Right renal cortex interstitium (tissue), 3 donors: Measurements from ENCODE around the gene ZIC1. TPM values are rescaled to one million over a fixed set of nuclear protein-coding genes. Genes with fewer than 3 reads are reported as not detected.

Experiments
- DNase-seq, 3 donors: peaks; one replicate each; pipeline ENCODE4 v3.0.0-alpha.2; 2013; ENCODE audit warnings: low read depth in 3 of 3, low spot score in 2 of 3
- polyA plus RNA-seq, 3 donors: library from polyadenylated mRNA; unstranded; fragments of 120-200 nt; gene quantifications; one replicate each; pipeline ENCODE4 v1.2.1, GENCODE V29; 2013; ENCODE audit not compliant: insufficient read length in 3 of 3

The ZIC1 gene
- under 1 TPM in 1 of 3 donors, not detected in 2; 0.37 TPM for polyA plus RNA-seq

DNA sequence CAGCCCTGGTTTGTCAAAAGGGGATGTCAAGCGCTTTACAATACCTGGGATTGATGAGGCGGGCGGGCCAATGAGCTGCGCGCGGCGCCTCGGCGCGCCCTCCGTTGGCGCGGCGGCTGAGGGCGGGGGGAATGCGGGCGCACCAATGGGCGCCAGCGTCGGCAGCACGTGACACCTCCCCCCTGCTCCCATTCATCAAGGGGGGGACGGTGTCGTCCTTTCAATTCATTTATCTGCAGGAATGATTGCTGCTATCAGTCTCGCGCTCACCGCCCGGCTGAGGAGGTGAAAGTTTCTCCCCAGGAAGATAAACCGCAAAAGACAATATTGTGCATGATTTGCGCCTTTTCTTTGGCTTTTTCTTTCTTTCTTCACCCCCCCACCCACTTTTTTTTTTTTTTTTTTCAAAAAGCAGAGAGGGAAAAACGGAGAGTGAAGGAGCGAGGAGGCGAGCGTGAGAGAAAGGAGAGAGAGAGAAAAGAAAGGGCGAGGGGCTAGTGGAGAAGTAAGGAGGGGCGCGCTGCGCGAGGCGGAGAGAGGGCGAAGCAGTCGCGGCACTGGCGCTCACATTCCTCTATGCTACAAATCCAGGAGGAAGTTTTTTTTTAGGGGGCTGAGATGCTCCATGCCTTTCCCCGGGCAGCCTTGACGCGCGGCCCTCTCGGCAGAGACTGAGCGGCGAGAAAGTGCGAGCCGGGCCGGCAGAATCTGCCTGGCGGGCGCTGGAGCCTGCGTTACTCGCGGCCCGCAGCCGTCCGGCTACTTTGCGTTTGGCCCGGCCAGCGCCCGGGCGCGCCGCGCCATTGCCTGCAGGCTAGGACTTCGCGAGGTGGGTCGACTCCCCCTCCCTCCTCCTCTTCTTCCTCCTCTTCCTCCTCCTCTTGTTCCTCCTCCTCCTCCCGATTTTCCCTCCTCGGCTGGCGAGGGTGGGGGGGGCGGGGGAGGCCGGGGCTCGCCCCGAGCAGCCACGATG is at the start of gene ZIC1:
Gene ZIC1, plus strand, starts transcription at position 223 of the 973 bp plus-strand sequence. Its CDS starts 748 bp downstream, at position 971.
- no peak for DNase-seq

DNA sequence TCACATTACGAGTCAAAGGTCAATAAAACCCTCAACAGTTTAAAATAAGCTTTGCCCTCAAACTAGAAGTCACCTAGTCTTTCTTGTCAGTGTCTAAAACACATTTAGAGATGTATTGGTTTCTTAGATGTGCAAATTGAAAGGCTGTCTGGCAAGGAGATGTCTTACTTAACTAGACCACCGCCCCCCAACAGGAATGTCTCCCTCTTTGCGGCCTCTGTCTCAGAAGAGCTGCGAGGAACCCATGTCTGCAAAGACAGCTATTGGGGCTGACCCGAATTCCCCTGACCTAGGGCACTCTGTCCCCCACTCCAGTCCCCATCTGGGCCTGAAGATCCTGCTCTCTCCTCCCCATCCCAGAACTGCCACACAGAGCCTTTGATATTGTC is 49.1 kb upstream of the ZIC1 start:
- no peak for DNase-seq

DNA sequence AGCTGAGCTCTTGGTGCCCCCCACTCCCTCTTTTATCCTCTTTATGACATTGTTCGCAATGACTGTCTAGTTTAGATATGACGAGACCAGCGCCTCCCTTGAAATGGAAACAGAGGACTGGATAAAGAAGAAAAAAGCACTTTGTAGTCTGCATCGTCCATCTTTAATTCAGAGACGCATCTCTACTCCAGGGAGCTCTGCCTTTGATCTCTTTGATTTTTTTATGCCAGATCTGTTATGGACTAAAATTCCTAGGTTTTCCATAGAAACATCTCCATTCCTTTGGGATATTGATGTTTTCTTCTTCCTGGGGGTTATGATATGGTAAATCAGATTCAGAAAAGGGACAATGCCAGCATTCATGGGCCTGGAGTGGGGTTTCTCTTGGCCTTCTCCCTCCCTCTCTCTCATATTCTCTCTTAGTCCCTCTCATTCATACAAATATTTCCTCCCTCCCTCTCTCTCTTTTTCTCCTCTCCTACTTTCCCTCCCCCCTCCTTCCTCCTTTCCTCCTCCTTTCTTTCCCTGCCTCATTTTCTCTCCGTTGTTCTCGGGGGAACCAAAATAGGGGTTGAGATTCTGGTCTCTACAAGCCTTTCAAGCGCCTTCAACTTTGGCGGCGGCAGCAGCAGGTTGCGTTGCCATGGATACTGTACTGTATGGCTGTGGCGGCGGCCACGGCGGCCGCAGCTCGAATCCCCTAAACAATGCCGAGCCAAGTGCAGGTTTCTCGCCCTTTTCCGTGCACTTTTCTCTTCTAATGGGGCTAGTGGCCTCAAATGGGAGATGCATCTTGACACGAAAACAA is 48.3 kb upstream of the ZIC1 start:
- no peak for DNase-seq

DNA sequence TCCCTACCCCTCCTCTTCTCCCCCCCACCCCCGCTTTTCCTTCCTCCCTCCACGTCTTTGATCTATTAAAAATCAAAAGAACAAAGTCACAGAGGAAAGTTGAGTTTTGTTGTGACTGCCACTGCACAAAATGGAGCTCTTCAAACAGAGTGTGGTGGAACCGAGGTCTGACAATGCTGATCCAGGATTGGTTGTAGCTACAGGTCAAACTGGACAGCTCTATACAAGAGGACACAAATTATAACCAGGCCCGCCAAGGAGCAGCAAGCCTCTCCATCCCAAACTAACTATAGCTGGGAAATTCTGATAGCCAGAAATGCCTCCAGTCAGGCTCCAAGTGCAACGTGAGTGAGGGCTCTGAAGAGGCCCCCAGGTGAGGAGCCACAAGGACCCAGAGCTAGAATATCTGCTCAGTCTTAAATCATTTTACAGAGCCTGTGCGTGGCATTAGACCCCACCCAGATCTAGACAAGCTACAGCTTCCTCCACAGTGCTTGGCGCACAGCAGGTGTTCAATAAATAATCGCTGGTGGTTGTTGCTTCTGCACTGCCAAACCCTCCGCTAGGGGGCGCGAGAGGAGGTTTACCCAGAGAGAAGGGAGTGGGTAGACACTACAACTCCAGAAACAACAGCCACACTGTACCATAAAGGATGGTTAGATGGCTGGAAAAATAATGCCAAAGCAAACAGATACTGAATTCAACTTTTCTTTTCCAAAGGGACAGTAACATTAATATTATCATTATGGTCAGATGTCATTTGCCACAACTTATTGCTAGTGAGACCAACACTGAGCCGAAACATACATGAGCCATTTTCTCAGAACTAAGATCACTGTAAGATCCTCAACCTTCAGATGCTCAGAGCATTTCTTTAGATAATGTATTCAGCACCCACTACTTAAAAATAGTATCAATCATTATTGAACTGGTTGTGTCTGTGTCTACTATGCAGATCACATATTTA is 47.4 kb upstream of the ZIC1 start:
- no peak for DNase-seq

DNA sequence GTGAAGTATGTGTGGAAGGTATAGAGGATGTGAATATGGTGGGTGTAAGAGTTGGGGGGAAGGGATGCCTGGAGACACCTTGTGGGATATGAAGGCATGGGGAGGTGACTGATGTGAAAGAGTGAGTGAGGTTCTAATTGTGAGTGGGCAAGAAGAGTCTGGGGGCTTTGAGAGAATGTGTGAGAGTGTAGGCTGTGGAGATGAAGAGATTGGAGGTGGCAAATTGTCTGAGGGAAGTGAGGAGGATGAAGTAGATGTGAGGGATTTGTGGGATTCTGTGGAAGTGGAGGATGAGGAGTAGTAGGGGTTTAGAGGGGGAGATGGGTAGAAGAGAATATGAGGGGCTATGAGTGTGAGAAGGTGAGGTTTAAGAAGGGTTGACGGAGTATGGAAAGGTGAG is 44.4 kb upstream of the ZIC1 start:
- no peak for DNase-seq

DNA sequence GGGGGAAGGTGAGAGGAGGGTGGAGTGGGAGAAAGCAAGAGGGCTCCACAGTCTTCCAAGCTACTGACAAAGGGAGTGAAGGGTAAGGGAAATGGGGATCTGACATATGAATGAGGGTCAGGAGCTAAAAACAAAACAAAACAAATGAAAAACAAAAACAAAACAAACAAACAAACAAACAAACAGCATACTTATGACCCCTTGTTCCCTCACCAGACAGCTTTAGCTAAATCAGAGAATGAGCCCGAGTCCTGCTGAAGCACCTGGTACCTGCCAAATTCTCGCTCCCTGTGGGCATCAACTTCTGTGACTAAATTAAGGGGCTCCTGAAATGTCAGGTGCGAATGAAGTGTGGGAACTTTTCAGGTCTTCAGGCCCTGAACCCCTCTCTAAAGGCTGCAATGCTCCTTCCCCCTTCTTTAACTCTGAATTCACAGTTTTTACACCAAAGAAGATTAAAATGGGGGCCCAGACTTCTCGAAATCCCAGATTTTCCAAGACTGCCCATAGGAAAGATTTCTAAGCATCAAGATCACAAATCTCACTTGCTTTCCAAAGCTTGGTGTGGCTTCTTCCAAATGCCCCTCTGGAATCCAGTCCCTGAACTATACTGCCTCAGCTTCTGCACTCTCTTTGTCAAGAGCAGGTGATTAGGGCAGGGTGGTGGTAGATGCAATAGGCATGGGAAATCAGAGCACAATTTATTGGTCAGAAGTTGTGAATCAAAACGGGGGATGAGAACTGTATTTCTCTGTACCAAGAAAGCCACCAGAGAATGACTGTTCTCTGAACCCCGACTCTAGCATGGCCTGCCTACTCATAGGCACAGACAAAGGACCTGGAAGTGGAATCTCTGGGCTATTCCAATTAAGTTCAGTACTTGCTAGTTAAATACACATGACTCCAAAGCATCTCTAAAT is 43.7 kb upstream of the ZIC1 start:
- no peak for DNase-seq

DNA sequence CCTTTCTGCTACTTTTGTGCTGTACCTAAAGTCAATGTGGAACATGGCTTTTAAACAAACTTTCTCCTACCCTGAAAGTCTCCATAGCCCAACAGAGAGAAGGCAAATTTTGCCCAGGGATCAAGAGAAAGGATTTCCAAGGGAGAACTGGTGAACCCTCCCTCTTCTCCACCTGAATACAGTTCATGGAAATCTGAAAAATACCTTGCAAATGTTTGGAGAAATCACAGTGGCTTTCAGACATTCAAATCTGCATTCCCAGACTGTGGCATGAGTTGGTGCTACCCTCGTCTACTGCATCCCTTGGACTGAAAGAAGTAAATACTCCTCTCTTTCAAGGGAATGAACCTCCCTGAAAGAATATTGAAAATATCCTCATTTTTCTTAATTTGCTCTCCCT is 41.5 kb upstream of the ZIC1 start:
- no peak for DNase-seq

DNA sequence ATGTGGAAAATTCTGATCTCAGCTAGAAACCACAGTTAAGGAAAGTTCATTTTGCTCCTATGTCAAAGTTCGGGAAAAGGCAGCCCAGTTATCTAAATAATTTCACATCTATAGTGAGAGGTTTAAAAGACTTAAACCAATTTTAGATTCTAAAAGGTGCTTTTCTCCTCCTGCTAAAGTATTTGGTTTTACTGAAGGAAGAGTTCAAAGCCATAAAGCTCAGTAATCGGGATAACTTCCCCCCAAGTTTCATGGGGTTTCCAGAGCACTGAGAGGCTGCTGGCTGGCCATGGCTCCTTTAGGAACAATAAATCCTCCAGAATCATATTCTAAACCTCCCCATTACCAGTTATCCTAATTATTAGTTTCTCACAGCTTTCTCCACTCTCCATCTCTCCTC is 41.0 kb upstream of the ZIC1 start:
- no peak for DNase-seq

DNA sequence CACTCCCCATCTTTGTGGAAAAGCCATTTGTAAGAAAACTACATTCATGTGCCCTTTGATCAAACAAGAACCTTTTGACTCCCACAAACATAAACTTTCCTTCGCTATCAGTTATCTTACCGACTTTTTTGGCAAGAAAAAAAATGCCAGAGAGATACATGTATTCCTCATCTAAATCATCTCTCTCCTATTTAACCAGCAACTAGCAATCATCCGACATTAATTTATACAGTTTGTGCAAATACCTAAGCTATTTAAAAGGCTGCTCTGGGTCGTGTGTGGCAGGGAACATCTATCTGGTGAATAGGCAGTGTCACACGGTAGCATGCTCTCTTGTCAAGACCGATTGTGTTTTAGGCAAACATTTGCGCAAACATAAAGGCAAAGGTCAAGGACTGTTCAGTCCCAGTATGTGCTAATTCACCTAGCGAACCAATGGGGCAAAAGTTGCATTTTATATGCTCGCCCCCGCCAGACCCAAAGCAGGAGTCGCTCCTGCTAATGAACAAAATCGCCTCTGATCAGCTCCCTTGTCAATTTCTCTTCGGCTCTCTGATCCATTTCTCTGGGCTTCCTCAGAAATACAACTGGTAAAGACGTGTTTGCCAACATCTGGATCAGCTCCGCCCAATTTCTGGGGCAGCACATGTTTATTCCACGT is 40.5 kb upstream of the ZIC1 start:
- DNase-seq = no peak

DNA sequence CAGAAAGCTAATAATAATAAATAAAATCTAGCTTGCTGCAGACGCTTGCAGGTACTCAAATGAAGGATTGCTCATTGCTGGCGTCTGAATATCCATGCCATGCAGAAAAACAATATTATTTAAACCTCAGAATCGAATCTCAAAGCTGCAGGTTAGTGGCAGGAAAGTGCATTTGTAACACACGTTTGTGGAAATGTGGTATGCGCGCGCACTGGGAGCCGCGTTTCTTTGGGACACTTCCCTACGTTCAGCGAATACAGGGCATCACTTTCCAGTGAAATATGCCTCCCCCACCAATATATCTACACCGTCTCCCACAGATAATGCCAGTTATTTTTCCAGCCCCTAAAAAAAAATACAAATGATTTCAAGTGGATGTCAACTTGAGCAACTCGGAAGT is 39.9 kb upstream of the ZIC1 start:
- no peak for DNase-seq

DNA sequence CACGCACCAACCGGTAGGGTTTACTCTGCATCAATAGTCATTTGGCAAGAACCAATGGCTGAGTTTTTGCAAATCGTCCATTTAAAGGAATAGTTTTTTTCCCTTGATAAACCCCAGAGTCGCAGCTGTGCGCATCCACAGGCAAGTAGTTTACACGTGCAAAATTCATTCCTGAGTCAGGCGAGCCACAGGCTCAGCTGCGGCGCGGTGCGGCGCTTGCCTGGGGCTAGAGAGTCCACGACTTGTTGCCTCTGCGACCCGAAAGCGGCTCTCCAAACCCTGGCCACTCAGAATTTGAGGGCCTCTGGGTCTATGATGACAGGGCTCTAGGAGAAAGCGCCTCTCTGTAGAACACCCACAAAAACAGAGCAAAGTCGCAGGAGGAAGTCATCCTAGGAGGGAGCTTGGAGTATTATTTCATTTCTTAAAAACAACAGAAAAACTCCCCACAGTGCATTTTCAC is 39.5 kb upstream of the ZIC1 start:
- DNase-seq = no peak

DNA sequence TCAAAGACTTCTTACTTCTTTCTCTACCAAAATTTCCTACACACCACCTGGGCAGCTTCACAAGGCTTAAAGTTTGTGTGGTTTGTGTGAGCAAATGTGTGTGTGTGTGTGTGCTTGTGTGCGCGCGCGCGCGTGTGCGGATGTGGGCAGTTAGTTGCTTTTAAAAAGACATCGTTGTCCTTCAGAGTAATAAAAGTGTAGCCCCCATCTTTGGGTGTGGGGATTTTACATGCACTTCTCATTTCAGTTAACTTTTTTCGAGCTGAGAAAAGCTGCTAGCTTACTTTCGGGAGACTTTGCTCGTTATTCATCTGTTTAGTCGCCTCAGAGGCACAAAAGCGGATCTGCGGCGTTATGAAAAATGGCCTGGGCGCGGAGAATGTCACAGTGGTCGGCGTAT is 38.8 kb upstream of the ZIC1 start:
- DNase-seq = no peak

DNA sequence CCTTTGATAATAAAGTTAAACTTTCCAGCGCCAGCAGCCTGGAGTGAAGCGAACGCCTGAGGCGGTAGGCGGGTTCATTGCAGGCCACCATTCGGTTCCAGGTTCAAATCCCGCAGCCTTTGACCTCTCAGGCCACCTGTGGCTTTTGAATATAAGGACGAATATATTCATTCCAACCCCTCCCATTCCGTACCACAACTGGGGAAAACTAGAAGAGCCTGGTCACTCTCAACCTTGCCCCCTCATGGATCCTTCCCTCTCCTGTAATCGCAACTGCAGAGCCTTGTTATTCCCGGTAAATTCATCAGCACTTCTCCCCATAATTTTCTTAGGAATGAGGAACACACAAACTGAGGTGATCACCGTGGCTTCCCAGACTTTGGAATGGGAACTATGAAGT is 38.0 kb upstream of the ZIC1 start:
- DNase-seq = no peak

DNA sequence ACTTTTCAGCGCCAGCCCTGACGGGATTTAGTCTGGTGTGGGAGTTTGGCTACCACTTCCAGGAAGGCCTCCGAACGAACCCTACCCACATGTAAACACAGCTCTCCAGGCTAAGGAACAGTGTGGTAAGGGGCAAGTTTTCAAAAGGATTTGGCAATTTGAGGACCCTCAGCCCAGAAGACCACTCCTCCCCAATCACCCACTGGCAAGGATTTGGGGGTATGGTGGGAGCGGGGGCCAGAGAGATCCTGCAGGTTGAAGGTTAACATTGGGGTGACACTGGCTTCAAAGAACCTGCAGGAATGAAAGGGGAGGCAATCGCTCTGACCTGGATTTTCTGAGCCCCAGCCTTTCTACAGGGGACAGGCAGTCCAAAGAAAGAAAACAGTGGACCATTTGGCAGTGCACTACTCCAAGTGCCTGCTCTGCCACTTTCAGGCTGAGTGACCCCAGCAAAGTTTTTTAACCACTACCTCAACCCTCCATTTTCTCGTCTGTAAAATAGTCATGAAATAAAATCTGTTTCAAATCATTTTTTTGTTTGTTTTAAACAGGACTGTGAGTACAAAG is 37.3 kb upstream of the ZIC1 start:
- no peak for DNase-seq

DNA sequence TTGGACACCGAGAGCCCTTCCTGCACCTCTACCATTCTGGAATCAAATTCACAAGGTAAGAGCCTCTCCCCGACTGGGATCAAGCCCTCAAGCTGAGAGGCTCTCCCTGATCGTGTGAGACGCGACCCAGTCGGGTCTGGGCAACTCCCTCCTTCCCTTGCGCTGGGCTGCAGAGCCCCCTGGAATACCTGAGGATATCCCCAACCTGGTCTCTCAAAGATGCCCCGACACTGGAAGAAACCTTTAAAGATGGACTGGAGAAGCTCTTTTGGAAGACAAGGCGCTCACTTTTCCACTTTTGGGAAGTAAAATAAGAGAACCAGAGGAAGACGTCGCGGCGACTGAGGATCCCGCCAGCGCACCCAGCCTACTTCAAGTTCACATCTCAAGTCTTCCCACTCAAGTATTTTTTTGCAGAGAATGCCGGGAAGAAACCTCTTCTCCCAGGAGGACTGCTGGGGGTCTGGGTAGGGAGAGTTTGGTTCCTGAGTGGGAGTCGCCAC is 36.6 kb upstream of the ZIC1 start:
- DNase-seq = no peak

DNA sequence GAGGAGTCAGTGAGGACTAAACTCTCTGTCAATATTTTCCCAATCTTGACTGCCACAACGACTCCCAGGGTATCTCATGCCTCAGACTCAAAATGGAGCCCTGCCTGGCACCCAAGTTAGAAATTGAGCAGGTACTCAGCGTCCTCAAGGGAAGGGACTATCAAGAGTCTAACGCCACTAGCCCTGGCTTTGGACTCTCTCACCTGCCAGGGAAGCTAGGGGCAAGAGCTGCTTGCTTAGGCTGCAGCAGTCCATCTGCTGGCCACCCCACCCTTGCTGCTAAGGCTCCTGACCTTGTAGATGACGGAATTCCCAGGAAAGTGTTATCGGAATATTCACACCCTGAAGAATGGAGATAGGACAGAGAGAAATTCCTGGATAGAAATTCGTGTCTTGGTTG is 35.9 kb upstream of the ZIC1 start:
- no peak for DNase-seq

DNA sequence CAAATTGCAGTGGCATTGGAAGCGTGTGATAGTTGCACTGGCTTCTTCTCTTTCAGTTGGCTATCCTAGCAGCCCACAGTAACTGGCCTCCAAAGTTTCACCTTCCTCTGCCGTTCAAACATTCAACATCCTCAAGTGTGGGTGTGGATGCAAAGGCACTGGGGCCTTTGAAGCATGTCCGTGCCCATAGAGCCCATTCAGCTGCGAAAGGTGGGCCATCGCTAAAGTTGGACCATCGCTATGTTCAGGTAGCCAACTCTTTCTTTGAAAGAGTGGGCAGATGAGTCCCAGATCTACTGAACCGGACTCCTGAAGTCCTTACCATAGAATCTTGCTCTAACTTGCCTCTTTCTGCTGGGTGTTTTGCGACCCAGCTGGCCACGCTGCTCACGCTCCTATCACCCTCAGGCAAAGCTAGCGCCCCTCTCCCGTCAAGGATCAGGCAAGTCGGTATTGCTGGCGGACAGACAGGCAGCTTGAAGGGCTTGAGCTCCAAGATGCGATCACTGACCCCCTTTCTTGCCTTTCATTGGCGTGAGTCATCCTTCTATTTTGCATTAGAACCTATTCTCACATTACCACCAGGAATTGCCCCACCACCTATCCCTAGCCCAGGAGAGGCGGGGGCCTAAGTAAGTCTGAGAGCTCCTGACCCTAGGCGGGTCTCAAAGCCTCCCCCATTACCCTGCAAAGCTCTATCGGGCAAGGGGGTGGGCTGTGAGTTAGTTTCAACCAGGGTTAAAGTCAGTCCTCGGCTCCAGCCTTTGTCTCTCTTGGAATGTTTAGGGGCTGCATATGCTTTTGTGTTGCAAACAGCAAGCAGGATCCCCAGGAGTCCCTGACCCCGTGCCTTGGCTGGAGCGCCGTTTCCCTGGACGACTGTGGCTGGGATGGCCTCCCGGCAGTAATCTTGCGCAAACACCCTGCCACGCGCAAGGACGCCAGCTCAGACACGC is 31.5 kb upstream of the ZIC1 start:
- DNase-seq = no peak
